Ishikawa (cell line): ENCODE measurements around the gene HK3.

Source experiments
- CEBPB ChIP-seq: IDR thresholded peaks from 2 replicates; pipeline ENCODE4 v1.6.1; 2012
- CREB1 ChIP-seq: IDR thresholded peaks from 2 replicates; pipeline ENCODE4 v1.6.1; 2012; ENCODE audit warnings: low read depth
- EGR1 ChIP-seq: IDR thresholded peaks from 2 replicates; pipeline ENCODE4 v1.6.1; 2012
- EP300 ChIP-seq: IDR thresholded peaks from 2 replicates; pipeline ENCODE4 v1.6.1; 2012; ENCODE audit warnings: borderline replicate concordance
- FOXM1 ChIP-seq: IDR thresholded peaks from 2 replicates; pipeline ENCODE4 v1.6.1; 2012; ENCODE audit warnings: low read depth, borderline replicate concordance
- NFIC ChIP-seq: IDR thresholded peaks from 2 replicates; pipeline ENCODE4 v1.6.1; 2012
- RAD21 ChIP-seq: IDR thresholded peaks from 2 replicates; pipeline ENCODE4 v1.6.1; 2012; ENCODE audit warnings: low read depth
- REST ChIP-seq: IDR thresholded peaks from 2 replicates; pipeline ENCODE4 v1.6.1; 2012; ENCODE audit warnings: low read depth, mild to moderate bottlenecking
- TAF1 ChIP-seq: IDR thresholded peaks from 2 replicates; pipeline ENCODE4 v1.6.1; 2012; ENCODE audit warnings: low read depth, mild to moderate bottlenecking
- TCF12 ChIP-seq: IDR thresholded peaks from 2 replicates; pipeline ENCODE4 v1.6.1; 2012; ENCODE audit warnings: low read depth
- TEAD4 ChIP-seq: IDR thresholded peaks from 2 replicates; pipeline ENCODE4 v1.6.1; 2012
- USF1 ChIP-seq: IDR thresholded peaks from 2 replicates; pipeline ENCODE4 v1.6.1; 2012
- YY1 ChIP-seq: IDR thresholded peaks from 2 replicates; pipeline ENCODE4 v1.6.1; 2012; ENCODE audit warnings: low read depth
- ZBTB7A ChIP-seq: IDR thresholded peaks from 2 replicates; pipeline ENCODE4 v1.6.1; 2012; ENCODE audit warnings: low read depth
- TF ChIP-seq, protein P1 (sequence below): IDR thresholded peaks from 2 replicates; pipeline ENCODE4 v1.6.1; 2012

The HK3 gene

DNA sequence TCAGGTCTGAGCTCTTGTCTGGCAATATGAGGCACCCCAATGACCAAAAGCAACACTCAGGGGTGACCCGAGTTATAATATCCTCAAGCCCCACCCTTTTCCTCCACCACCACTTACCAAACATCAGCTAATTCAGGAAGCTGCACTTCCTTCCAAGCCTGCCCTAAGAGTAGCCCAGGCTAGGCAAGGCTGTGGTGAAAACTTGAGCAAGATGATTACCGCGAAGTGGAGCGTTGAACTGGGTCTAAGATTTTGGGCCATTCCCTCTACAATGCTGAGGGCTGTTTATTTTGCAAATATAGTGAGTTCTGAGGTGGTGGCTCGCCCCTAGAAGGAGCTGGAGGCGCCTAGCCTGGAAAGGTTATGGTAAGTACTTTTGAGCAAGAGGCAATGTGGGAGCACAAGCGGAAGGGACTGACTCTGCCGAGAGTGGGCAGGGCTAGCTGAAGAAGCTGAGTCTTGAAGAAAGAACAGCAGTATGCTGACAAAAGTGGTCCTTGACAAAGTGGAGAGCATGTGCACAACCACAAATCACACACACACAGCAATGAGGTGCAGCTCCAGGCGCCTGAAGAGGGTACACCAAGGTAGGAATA lies at the start of gene HK3:
Gene HK3 (minus strand): TSS at position 51 of the 596 bp plus-strand sequence. CDS start 3,187 bp downstream, outside the sequence.
- TF ChIP-seq EGR1: no peak
- no peak for TF ChIP-seq RAD21
- TF ChIP-seq REST: no peak
- no peak for TF ChIP-seq EP300
- TF ChIP-seq USF1: no peak
- no peak for TF ChIP-seq CEBPB
- no peak for TF ChIP-seq TCF12
- no peak for TF ChIP-seq FOXM1

DNA sequence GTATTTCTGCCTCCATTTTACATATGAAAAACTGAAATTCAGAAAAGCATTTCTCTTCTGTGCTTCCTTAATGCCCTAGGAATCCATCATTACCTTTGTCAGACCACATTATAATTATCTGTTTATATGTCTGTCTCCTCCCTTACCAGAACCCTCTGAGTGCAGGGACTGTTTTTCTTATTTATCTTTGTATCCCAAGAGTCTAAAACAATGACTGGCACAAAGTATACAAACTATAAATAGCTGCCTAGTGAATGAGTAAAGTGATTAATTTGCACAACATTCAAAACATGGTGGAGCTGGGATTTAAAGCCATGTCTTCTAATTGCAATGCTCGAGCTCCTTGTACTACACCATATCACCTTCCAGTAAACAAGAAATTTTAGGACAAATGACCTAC lies 49.3 kb upstream of the HK3 start:
- TF ChIP-seq, protein P1, sequence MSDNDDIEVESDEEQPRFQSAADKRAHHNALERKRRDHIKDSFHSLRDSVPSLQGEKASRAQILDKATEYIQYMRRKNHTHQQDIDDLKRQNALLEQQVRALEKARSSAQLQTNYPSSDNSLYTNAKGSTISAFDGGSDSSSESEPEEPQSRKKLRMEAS: no peak
- TF ChIP-seq TEAD4: no peak
- no peak for TF ChIP-seq EP300
- TF ChIP-seq NFIC: no peak
- TF ChIP-seq TCF12: no peak
- no peak for TF ChIP-seq ZBTB7A
- TF ChIP-seq YY1: no peak
- no peak for TF ChIP-seq RAD21
- no peak for TF ChIP-seq TAF1
- TF ChIP-seq CEBPB: no peak
- no peak for TF ChIP-seq CREB1

DNA sequence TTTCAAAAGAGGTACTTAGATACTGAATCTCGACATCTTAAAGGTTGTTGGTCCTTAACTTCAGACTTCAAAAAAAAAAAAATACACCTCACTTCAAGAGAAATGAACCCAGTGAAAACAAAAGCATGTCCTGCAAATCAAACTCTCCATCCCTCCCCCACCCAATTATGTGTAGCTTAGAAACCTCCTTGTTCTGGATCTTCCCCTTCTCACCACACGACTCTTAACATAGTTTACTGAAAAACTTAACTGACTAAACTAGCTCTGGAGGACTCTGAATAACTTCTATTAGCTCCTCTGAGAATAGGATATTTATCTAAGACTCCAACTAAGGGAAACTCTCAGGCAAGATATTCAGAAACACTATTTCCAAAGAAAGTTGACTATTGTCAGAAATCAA lies 48.7 kb upstream of the HK3 start:
- TF ChIP-seq CEBPB: no peak
- no peak for TF ChIP-seq EGR1
- no peak for TF ChIP-seq ZBTB7A
- no peak for TF ChIP-seq TAF1
- TF ChIP-seq USF1: no peak
- no peak for TF ChIP-seq EP300
- TF ChIP-seq RAD21: no peak
- TF ChIP-seq CREB1: no peak
- no peak for TF ChIP-seq NFIC
- TF ChIP-seq FOXM1: no peak
- no peak for TF ChIP-seq REST
- TF ChIP-seq TEAD4: no peak
- no peak for TF ChIP-seq TCF12
- TF ChIP-seq, protein P1: no peak
- no peak for TF ChIP-seq YY1

GRCh38 chr5:176944268-176944667 lies 45.1 kb upstream of the HK3 start:
- TF ChIP-seq TAF1: no peak
- TF ChIP-seq TCF12: no peak

DNA sequence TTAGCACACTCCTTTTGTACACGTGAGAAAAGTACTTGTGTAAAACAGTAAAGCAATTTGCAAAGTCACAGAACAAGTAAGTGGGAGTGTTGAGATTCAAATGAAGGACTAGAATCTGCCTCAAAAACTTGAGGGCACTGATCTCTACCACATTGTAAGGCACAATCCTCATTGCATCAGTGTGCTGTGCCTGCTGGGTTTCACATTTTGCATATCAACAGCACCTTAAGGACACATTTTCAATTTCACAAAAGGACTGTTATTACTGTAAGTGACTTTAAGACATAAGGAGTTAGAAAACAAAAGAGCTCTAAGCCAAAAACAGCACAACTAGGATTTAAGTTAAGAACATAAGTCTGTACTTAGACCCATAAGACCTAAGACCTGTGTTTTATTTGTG lies 44.7 kb upstream of the HK3 start:
- TF ChIP-seq CEBPB (no peak), TCF12 (no peak)

DNA sequence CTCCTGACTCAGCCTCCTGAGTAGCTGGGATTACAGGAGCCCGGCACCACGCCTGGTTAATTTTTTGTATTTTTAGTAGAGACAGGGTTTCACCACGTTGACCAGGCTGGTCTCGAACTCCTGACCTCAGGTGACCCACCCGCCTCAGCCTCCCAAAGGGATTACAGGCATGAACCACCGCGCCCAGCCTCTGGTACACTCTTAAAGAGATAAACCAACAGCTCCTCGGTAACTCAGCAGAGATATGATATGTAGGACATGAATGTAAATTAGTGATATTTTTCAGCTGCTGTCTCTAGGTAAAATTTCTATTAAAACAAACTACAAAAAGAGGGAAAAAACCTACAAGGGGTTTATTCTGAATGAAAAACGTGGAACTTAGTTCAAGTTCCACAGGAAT lies 42.8 kb upstream of the HK3 start:
- TF ChIP-seq EP300 (no peak), NFIC (no peak), CREB1 (no peak), ZBTB7A (no peak), EGR1 (no peak), REST (no peak), RAD21 (no peak), FOXM1 (no peak), USF1 (no peak), YY1 (no peak), TAF1 (no peak), CEBPB (no peak)
- TF ChIP-seq, protein P1: no peak
